NCI-H345 treated with DMSO at 0.1 percent for 48 hours (cell line): Measurements from ENCODE around the gene SLC30A9.

Source experiments
- DNase-seq: peaks from one replicate; lab custom pipeline; 2025; ENCODE audit not compliant: unreplicated experiment; lab: John Stamatoyannopoulos, UW

The SLC30A9 gene

DNA sequence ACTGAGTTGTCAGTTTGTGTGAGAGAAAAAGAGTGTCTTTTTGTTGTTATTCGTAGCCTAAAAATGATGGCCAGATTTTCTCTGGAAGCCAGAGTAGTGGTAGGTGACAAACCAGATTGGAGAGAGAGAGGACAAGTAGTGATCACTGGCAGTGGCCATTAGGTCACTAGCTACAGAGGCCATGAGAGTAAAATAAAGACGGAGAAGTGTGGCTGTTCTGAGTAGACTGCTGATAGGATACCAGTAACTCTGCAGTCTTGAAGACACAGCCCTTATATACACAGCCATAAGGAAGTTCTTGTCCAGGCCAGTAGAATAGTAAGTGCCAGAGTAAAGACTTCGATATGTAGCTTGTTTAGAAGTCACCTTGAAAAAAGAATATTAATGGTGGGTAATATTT lies 7.7 kb downstream of the SLC30A9 start:
- no peak for DNase-seq

DNA sequence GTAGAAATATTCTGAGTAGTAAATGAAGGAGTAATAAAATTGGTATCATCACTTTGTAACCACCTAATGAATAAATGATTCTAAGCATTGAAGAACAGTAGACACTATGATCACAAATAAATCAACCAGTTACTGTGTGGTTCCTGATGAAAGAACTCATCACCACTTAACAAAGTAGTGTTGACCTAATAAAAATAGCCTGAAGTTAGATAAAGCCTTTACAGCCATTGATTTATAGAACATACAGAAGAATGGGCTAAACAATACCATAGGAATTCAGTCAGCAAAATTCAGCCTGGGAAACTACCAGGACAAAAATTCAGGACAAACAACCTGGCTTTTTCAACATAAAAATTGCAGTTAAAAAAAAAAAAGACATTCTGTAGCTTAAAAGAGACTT lies 9.0 kb downstream of the SLC30A9 start:
- no peak for DNase-seq

DNA sequence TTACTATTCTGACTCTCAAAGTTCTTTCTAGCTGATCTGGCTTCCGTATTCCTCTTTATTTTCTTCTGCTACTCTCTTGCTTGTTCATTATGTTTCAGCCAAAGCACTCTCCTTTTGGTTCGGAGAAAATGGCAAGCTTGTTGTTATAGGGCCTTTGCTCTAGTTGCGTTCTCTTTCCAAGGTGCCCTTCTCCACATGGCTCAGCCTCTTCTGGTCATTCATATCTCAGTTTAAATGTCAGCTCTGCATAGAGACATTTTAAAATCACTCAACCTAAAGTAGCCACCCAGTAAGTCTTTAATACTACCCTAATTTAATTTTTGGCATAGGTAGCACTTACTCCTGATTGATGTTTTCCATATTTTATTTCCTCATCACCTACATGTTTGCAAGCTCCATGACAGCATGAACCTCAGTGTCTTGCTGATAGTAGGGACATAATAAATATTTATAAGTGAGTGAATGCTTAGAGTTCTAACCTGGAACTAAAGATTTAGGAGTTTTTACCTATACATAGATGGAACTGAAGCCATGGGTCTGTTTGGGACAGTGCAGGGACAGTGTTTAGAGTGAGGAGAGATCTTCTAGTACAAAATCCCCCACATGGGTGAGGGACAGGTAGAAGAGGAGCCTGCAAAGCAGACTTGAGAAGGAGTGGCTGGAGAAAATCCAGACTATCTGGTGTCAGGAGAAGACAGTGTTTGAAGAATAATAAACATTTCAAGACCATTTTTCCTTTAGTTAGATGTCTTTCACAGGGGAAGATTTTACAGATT lies 17.9 kb downstream of the SLC30A9 start:
- no peak for DNase-seq

DNA sequence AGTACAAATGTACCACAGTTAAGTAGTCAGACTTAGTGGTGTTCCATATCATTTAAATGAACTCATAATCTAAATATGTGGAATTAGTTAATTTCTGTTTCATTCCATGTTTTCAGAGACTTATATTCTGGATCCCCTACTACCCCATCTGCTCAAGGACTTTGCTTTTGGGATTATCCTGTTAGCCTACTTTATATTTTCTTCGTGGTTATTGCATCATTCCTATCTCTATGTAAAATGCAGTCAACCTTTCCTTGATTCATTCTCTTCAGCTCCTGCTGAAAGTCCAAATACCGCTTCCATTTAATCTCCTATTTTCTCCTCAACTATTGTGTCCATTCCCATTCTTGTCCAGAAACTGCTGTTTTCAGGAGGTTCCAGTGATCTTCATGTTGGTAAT lies 25.1 kb downstream of the SLC30A9 start:
- DNase-seq, result no peak

DNA sequence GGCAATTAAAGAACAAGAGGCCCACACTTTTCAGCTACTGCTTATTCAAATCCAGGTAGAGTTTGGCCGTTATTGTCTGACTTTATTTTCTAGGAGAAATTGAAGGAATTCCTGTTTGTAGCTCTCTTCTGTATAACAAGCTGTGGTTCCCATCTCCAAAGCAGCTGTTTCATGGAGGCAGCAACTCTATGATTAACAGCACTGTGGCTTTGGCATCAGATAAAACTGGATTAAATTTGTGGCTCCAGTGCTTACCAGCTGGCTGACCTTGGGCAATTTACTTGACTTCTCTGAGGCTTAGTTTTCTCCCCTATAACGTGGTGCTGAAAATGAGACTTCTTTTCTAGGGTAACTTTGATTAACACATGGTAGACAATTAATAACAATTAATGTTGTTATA lies 28.1 kb downstream of the SLC30A9 start:
- no peak for DNase-seq

DNA sequence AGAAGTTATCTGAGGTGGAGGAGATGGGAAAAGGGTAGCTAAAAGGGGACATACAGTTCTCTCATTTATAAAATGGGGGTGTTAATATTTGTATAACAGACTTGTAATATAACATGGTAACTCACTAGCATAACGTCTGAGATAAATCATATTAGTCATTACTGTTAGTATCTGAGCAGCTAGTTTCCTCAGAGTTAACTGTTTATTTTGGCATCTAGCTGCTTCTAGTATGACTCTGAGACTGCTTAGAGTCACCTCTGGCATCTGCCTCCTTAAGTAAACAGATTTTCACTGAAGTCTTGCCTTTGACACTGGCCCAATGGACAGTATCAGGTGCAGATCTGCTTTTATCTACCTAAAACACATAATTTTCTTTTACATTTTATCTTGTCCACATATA lies 58.1 kb downstream of the SLC30A9 start:
- no peak for DNase-seq

DNA sequence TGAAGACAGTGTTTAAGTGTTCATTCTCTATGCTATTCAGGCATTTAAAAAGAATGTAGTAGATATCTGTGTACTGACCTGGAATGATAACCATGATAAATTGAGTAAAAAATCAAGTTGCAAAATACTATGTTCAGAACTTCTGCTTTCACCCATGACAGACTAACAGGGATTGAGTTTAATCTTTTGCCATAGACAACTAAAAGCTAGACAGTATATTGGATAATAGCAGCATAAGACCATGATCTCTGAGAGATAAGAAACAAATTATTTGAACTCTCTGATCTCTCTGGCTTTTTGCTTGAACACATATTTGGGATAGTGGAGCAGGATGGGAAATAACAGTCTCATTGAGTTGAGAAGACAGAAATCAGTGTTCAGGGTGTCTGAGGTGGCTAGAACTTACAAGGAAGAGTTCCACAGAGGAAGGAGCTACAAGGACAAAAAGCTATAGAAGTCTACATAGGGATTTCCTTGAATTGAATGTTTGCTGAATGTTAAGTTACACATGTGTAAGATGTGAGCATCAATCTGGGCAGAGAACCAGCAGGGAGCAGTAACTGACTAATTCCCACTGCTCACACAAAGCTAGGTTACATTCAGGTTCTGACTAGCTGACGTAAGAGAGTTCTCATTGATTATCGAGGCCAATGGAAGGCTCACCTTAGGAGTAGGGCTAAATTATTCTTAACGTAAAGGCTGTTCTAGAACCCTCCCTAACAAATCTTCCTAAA lies 60.4 kb downstream of the SLC30A9 start:
- no peak for DNase-seq

DNA sequence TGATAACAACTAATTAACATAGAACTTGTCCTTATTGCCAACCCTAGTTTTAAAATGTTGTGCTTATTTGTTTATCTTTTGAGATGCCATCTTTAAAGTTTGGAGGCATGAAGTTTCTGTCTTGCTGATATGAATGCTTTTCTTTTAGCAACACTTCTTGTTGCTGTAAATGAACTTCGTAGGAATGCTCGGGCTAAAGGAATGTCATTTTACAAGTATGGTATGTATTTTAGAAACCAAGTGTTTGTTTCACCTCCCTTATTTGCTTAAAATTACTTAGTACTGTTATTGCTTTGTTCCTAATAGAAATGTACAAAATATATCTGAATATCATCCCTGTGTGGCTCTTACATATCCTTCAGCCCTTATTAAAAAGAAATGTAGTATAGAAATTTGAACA lies 76.1 kb downstream of the SLC30A9 start:
- DNase-seq, result no peak

DNA sequence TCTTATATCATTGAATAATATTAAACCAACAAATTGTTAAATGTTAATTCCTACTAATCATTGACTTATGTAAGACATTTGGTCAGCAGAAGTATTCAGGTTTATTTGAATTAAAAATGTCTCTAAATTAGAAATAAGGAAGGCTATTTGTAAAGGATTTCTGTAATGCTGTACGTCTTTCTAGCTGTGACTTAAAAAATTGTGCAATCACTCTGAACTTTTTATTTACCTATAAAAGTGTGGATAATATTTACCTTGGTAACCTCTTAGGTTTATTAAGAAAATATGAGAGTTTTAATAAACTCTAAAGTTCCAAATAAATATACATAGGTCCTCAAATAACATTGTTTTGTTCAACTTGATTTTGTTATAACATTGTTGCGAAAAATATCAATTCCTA lies 76.9 kb downstream of the SLC30A9 start:
- DNase-seq, result no peak

DNA sequence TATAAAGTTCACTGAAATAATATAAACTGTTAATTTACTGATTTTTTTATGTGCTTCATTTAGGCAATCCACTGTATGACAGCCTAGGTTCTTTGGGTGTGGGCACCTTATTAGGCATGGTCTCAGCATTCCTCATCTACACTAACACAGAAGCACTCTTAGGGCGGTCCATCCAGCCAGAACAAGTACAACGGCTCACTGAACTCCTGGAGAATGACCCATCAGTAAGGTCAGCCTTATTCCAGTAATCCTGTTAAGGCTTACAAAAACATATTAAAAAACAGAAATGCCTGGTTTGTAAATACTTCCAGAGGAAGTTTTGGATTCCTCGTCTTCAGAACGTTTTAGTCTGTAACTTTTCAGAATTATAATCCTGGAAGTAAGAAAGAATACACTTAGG lies 80.1 kb downstream of the SLC30A9 start:
- DNase-seq, result no peak

DNA sequence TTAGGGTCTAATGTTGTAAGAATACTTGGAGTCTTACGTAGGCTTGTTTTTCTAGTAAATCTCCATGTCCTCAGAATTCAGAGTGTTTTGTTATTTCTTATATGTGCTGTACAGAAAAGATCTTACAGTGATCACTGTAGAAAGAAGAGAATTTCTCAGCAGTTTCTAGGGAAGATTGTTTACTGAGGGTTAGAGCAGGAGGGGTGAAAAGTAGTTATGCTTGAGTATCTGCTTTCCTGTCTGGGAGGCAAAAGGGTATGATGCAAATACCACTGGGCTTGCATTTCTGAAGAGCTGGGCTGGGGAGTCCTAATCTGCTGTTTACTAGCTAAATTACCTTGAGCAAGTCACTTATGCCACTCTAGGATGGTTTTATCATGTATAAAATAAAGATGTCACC lies 84.0 kb downstream of the SLC30A9 start:
- DNase-seq, result no peak

DNA sequence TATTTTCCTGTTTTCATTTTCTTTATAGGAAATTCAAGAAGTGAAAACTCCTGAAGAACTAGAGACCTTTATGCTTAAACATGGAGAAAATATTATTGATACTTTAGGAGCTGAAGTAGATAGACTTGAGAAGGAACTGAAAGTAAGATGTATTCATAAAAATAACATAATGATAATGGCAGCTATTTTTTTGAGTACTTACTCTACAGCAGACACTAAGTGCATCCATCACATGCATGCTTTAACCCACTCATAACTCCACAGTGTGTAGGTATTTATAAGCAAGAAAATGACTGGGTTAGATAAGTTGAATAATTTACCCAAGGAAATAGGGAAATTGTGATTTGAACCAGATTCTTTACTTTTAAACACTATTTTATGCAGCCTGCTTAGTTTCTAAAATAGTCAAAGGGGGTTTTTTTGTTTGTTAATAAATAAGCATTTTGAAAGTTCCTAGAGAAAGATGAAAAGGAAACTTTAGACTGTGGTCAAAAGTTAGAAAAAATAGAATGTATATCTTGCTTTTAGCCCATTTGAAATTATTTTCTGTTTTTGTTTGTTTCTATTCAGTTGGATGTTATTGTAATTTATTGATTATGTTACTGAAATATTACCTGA lies 88.0 kb downstream of the SLC30A9 start:
- no peak for DNase-seq

DNA sequence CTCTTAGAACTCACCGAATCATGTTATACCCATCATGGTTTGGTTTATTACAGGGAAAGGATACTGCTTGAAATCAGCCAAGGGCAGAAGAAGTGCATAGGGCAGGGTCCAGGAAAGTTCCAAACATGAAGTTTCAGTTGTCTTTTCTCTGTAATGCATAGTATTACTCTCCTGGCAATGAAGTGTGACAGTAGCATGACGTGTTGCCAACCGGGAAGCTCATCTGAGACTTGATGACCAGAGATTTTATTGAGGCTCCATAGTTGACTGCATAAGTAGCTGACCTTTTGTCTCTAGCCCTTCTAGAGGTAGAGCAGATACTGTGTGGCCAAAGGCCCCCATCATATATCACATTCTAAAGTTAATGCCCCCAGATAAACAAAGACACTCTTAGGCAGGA lies 90.0 kb downstream of the SLC30A9 start:
- DNase-seq, result no peak

DNA sequence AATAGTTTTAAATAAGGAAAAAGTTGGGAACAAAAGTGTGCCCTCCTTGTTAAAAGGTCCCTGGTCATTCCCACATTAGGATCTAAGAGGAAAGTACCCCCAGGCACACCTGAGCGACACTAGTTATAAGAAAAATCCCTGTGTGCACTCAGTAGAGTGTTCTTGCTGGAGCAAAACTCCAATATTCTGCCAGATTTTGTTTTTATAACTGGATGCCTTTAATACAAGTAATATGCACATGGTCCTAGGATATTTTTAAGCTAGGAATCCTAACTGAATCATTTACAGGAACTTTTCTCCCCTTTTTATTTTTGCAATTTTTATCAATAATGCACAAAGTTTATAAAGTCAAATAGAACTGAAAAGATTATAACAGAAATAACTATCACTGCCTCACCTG lies 93.5 kb downstream of the SLC30A9 start:
- no peak for DNase-seq

DNA sequence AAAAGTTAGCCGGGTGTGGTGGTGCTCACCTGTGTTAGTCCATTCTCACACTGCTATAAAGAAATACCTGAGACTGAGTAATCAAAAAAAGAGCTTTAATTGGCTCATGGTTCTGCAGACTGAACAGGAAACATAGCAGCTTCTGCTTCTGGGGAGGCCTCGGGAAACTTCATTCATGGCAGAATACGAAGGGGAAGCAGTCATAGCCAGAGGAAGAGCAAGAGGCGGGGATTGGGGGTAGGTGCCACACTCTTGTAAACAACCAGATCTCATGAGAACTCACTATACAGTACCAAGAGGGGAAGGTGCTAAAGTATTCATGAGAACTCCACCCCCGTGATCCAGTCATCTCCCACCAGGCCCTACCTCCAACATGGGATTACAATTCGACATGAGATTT lies 98.1 kb downstream of the SLC30A9 start:
- DNase-seq, result no peak

DNA sequence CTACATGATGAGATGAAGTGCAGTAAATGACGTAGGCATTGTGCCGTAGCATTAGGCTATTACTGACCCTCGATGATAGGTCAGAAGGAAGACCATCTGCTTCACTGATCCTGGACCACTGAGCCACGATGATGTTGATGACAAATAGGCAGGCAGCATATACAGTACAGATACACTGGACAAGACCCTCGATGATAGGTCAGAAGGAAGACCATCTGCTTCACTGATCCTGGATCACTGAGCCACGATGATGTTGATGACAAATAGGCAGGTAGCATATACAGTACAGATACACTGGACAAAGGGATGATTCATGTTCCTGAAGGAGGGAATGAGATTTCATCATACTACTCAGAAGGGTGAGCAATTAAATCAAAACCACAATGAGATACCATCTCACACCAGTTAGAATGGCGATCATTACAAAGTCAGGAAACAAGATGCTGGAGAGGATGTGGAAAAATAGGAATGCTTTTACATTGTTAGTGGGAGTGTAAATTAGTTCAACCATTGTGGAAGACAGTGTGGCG lies 111.2 kb downstream of the SLC30A9 start:
- no peak for DNase-seq

DNA sequence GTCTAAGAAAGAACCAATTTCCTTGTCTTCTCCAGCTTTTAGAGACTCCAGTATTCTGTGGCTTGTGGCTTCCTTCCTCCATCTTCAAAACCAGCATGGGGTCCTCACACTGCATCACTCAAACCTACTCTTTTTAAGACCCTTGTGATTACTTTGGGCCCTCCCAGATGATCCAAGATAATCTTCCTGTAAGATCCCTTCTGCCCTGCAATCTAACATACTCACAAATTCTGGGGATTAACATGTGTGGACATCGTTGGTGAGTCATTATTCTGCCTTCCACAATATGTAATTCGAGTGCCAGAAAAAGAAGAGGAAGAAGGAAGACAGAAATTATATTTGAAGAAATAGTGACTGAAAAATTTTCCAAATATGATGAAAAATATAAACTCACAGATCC lies 114.2 kb downstream of the SLC30A9 start:
- DNase-seq, result no peak

DNA sequence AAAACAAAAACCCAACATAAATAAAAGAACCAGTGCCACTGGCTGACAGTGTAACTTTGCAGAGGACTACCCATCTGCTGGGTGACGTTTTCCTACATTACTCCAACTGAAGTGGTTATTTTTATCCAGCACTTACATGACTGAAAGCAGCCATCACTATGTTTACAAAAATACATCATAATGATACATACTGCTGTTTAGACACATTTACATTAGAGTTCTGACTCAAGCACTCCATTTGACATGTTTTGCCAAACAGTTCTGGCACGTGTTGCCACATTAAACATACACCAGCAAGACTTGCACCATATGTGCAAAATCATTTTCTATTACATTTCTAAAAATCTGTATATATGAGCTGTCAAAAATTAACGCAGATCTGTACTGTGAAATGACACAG lies 122.5 kb downstream of the SLC30A9 start:
- DNase-seq, result no peak

DNA sequence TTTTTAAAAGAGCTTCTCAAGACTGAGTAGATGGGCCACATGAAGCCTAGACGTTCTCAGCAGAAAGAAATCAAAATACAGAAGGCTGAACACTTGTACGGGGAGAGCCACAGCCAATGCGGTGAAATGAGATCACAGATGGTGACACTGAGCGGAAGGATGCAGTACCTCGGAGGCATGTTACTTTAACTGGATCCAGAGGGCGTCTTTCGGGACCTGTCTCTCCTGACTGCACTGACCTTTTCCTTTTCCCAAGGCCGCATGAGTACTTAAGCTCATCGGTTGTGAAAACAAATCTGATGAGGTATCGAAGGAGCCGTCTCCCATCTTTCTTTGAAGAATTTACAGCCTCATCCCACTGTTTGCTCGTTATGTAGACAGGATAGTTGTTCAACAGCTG lies 129.6 kb downstream of the SLC30A9 start:
- DNase-seq, result no peak

DNA sequence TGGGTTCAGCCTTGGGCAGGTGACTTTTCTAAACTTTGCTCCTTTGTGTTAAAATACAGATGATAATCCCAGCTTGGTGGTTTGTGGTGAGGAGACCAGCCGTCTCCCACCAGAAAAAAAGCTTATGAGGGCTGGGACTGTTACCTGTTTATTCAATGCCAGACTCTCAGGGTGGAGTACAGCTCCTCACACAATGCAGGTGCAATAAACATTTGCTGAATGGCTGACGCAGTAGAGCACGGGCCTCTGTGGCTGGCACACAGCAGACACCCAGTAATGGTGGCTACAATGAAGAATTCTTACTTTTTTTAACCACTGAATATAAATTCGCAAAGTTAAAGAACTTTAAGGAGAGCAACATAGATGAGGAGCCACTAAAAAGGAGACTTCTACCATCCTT lies 131.9 kb downstream of the SLC30A9 start:
- DNase-seq, result no peak

DNA sequence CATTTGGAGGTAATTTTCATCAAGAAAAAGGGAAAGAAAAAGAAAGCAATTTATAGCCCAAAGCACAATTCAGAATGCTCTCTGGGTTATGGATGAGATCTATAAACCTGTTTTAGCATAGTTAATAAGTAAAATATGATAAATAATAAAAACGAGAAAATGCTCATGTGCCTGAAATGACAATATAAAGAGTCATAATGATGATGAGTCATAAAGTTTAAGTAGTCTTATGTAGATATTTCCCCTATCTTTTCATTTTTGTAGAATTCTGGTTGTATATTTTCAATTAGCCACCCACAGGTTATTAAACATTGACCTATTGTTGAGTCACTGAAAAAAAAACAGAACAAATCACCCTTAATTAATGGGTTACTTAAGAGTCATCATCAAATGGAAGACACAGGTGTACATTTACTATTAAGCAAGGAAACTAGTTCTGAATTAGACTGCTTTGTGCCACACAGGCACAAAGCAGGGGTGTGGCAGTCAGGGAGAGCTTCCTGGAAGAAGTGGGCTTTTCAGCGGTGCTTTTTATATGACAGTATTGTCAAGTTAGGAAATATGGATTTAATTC lies 132.8 kb downstream of the SLC30A9 start:
- DNase-seq, result no peak

DNA sequence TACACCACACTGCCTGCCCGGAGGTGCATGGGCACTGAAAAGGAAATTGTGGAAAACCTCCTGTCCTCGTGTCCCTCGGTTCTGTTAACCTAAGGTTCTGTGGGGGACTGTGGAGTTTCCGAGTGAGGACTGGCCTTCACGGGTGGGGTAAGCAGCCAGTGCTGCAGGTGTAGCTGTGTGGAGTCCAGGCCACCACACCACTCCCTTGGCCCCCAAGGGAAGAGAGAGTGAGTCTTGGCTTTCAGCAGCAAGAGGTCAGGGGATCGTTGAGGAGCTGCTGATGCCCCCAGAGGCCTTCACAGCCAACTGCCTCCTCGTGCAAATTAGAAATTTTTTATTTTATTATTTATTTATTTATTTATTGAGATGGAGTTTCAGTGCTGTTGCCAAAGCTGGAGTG lies 141.8 kb downstream of the SLC30A9 start:
- DNase-seq, result no peak
